Heart right ventricle (tissue), 16 donors: ENCODE results near the gene OR5H2. TPM values are rescaled to one million over a fixed set of nuclear protein-coding genes. Genes with fewer than 3 reads are reported as not detected.

ENCODE experiments used
- ATAC-seq, 8 donors: fragments of 200-7000 bp; cut with Tn5 transposase; one replicate each; pipeline ENCODE4 v1.9.1; 2020; ENCODE audit warnings: mild to moderate bottlenecking in 8 of 8, moderate library complexity in 8 of 8, moderate number of reproducible peaks in 1 of 8
- DNase-seq, 2 donors: peaks; one replicate each; pipeline ENCODE4 v3.0.0-alpha.2; 2020
- H3K27ac ChIP-seq, 10 donors: fragments of 200-600 bp; sonication (generic) in 2 of 10; one replicate each; pipeline versions ENCODE4 v1.5.0 to v1.8.0; 2020 to 2022; ENCODE audit warnings: mild to moderate bottlenecking in 3 of 10
- H3K27me3 ChIP-seq, 7 donors: fragments of 200-600 bp; one replicate each; pipeline ENCODE4 v1.8.0; 2021 to 2022; ENCODE audit warnings: mild to moderate bottlenecking in 2 of 7
- H3K36me3 ChIP-seq, 9 donors: fragments of 200-600 bp; sonication (generic) in 1 of 9; one replicate each; pipeline versions ENCODE4 v1.5.0 to v1.8.0; 2020 to 2022; ENCODE audit warnings: mild to moderate bottlenecking in 2 of 9
- H3K4me1 ChIP-seq, 9 donors: fragments of 200-600 bp; sonication (generic) in 1 of 9; one replicate each; pipeline versions ENCODE4 v1.5.0 to v1.8.0; 2020 to 2022; ENCODE audit warnings: mild to moderate bottlenecking in 4 of 9
- H3K4me3 ChIP-seq, 10 donors: fragments of 200-600 bp; sonication (generic) in 2 of 10; one replicate each; pipeline versions ENCODE4 v1.5.0 to v1.8.0; 2020 to 2022; ENCODE audit warnings: mild to moderate bottlenecking in 7 of 10, moderate library complexity in 2 of 10
- H3K9me3 ChIP-seq, 11 donors: fragments of 200-600 bp in 10 of 11; sonication (generic) in 2 of 11; one replicate each; pipeline versions ENCODE4 v1.5.0 to v1.8.0; 2013 to 2022; ENCODE audit warnings: mild to moderate bottlenecking in 2 of 11, control low read depth in 1 of 11, moderate library complexity in 1 of 11
- CTCF ChIP-seq, 9 donors: fragments of 200-600 bp; sonication (generic) in 2 of 9; IDR thresholded peaks; one replicate each; pipeline versions ENCODE4 v1.5.0 to v1.8.0; 2021 to 2022; ENCODE audit warnings: antibody characterized with exemption in 9 of 9, mild to moderate bottlenecking in 5 of 9, moderate library complexity in 1 of 9
- WGBS, 2 donors: extraction: QIAGEN DNeasy Blood & Tissue Kit; methylation state at CpG; one replicate each; pipeline ENCODE4 v1.1.7; 2013; ENCODE audit warnings: inconsistent platforms in 1 of 2; 5-methylcytosine and 5-hydroxymethylcytosine counted together
- intact Hi-C, 10 donors: fragments of 100-400 bp; cut with DNase I; formaldehyde crosslinking; loops; one replicate each; pipeline versions ENCODE4 v1.11.1 to v1.14.2; 2022
- long read RNA-seq, 3 donors: library from polyadenylated mRNA; unstranded; transcript quantifications; one replicate each; pipeline ENCODE4 v2.0.0, GENCODE V29; 2020 to 2021
- polyA plus RNA-seq, 2 donors: library from polyadenylated mRNA; stranded (reverse); fragments of 200-250 nt; gene quantifications; one replicate each; pipeline ENCODE4 v1.2.3, GENCODE V29; 2013
- total RNA-seq, 10 donors: library from RNA; stranded (reverse); fragmentation: NEBNext Ultra II Directional in 3 of 10; extraction: Animal tissue kit (Norgen Biotek cat#: 25700) in 3 of 10; gene quantifications; one replicate each; pipeline versions ENCODE4 v1.2.1 to v1.2.4, GENCODE V29; 2021 to 2023
- donor health status: Arrhythmogenic right ventricular cardiomyopathy.
- donor health status: ischemic (EF 13 %, LVEDD 7.1; RV severe dilation, severe dysfunction).
- donor health status: healthy with polysubstance abuse.
- donor health status: DM: no; HTN: yes; CAD: no.
- donor health status: DM: no; HTN: no; CAD: no.
- donor health status: ischemic (EF 25% LVEDD 6.9; RV normal size, moderate dysfunction).
- donor health status: ischemic (EF 25% LVEDD 5.7; RV mildly dilated, moderate dysfunction).
- donor health status: healthy.
- donor health status: DM: yes; HTN: yes; CAD: no.
- donor health status: Ischemic cardiomyopathy.
- donor health status: ischemic (EF 35%, LVEDD 5.7; RV mildly dilated, moderate dysfunction).
- donor health status: nonischemic (EF 11% LVEDD 7.7; RV severe dilation, severe dysfunction).
- donor health status: DM: yes; HTN: yes; CAD: no.
- donor health status: PGD.
- donor health status: ischemic (EF 29% LVEDD 5.4; RV normal size, mild dysfunction).
- donor health status: nonischemic (EF 23%, LVEDD 6.1; RV moderate dilation, normal function).

Gene OR5H2
- total RNA-seq (not detected), polyA plus RNA-seq (not detected)
- long read RNA-seq, donor 1 = 0 reads
- long read RNA-seq, donor 2 = 0 reads
- long read RNA-seq, donor 3 = 0 reads

DNA sequence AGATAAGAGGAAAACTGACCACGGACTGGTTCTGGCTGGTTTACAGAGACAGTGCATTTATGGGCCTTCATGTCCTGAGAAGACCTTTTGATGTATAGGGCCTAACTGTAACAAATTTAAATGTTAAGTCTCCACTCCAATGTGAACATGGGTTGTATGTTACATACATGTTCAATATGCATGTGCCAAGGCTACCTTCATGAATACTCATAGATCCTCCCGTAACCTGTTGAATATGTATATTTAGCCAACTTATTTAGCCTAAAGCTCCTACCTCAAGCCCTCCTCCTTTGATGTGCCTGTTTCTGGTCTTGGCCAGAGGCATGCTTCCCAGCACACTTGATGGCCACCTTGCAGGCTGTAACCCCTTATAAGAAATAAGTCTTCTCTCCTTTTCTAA, at the start of gene OR5H2:
OR5H2 (plus strand) TSS at position 301 of the 400 bp plus-strand sequence. CDS start 398 bp downstream, outside the sequence.
- intact Hi-C loops = no loop called here
- Histone ChIP-seq H3K36me3 (no peaks in the 10 kb centered on the region), H3K27me3 (no peaks in the 10 kb centered on the region), H3K4me3 (no peak within 1 kb of the TSS), H3K27ac (no peak within 1 kb of the TSS), H3K9me3 (peaks cover 0 to 8% (median 0%) of the 10 kb centered on the region in 11 donors), H3K4me1 (no peaks in the 10 kb centered on the region)
- no peak for DNase-seq
- no peak for ATAC-seq
- WGBS, 2 donors = 53 to 55% methylated on average over 2 of the region's 2 CpGs
- no peak for TF ChIP-seq CTCF (IDR thresholded peaks at IDR 0.05)

DNA sequence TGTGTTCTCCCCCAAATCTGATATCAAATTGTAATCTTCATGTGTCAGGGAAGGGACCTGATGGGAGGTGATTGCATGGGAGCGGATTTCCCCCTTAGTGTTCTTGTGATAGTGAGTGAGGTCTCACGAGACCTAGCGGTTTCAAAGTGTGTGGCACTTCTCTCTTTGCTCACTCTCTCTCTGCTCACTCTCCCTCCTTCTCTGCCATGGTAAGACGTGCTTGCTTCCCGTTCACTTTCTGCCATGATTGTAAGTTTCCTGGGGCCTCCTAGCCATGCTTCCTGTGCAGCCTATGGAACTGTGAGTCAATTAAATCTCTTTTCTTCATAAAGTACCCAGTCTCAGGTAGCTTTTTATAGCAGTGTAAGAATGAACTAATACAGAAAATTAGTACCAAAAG, 48.8 kb upstream of the OR5H2 start:
- H3K4me3 ChIP-seq = no peak overlapping the region
- WGBS, 2 donors = 62 to 64% methylated on average over 5 of the region's 5 CpGs
- no peak for TF ChIP-seq CTCF (IDR thresholded peaks at IDR 0.05)
- no peaks in the 10 kb centered on the region for H3K27me3 ChIP-seq
- DNase-seq (no peak), ATAC-seq (no peak)
- H3K9me3 ChIP-seq = no peaks in the 10 kb centered on the region
- H3K27ac ChIP-seq = no peak overlapping the region
- intact Hi-C loops = no loop called here
- H3K4me1 ChIP-seq = no peaks in the 10 kb centered on the region
- H3K36me3 ChIP-seq = no peaks in the 10 kb centered on the region

GRCh38 chr3:98240131-98240530, 42.2 kb upstream of the OR5H2 start:
- Histone ChIP-seq H3K9me3 (no peaks in the 10 kb centered on the region), H3K4me1 (no peaks in the 10 kb centered on the region), H3K4me3 (no peak overlapping the region), H3K27ac (no peak overlapping the region), H3K36me3 (no peaks in the 10 kb centered on the region), H3K27me3 (no peaks in the 10 kb centered on the region)
- DNase-seq (no peak), ATAC-seq (no peak)
- no peak for TF ChIP-seq CTCF (IDR thresholded peaks at IDR 0.05)
- intact Hi-C loops = no loop called here

DNA sequence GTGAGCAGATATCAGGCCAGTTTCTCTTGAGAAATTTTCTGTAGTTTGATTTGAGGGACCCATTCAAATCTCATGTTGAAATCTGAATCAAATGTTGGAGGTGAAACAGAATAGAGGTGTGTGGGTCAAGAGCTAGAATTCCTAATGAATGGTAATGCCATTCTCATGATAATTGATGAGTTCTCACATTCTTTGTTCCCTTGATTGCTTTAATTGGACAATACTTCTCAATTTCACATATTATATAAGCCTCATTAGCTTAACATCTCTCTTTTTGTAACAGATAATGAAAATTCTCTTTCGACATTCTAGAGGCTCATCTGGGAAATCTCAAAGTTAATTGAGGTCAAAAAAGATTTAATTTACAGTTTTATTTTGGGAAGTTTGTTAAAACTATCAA, 40.1 kb upstream of the OR5H2 start:
- intact Hi-C loops = no loop called here
- DNase-seq (no peak), ATAC-seq (no peak)
- no peaks in the 10 kb centered on the region for H3K27me3 ChIP-seq
- 69 to 76% methylated on average over 1 of the region's 1 CpG for WGBS, 2 donors
- H3K4me3 ChIP-seq = no peak overlapping the region
- no peak overlapping the region for H3K27ac ChIP-seq
- no peak for TF ChIP-seq CTCF (IDR thresholded peaks at IDR 0.05)
- no peaks in the 10 kb centered on the region for H3K9me3 ChIP-seq
- H3K4me1 ChIP-seq = no peaks in the 10 kb centered on the region
- H3K36me3 ChIP-seq = no peaks in the 10 kb centered on the region
